Astrocyte of the spinal cord (primary cell): ENCODE results near the gene PTPRN2.
"Not testable (repeated sequence)": the region's sequence is repeated elsewhere in the genome, so short reads cannot be mapped to it uniquely, and the experiment has no call there.

Source experiments
- DNase-seq: peaks from one replicate; pipeline ENCODE4 v3.0.0; 2011; ENCODE audit warnings: low read depth, low spot score
- H3K4me3 ChIP-seq: 2 replicates; pipeline ENCODE4 v1.5.1; 2011; ENCODE audit warnings: low read depth, mild to moderate bottlenecking, low read length, moderate library complexity
- CTCF ChIP-seq: IDR thresholded peaks from 2 replicates; pipeline ENCODE4 v1.5.1; 2012; ENCODE audit warnings: low read depth, mild to moderate bottlenecking, low read length, inconsistent platforms
- in situ Hi-C: cut with HindIII; loops from 2 replicates; pipeline ENCODE4 v1.10.0; 2017; ENCODE audit warnings: low sequenced_read_pairs

The PTPRN2 gene

GRCh38 chr7:158537516-158537882, 50.1 kb downstream of the PTPRN2 start:
- no peak for DNase-seq
- no peak overlapping the region for H3K4me3 ChIP-seq
- in situ Hi-C loops = no loop called here
- TF ChIP-seq CTCF = no peak

GRCh38 chr7:158536871-158537515, 50.6 kb downstream of the PTPRN2 start:
- no peak overlapping the region for H3K4me3 ChIP-seq

GRCh38 chr7:158535079-158535478, 52.5 kb downstream of the PTPRN2 start:
- TF ChIP-seq CTCF = no peak
- in situ Hi-C loops = no loop called here
- no peak overlapping the region for H3K4me3 ChIP-seq
- DNase-seq = no peak

More at GRCh38 chr7:158536871-158537515, 50.6 kb downstream of the PTPRN2 start:
- TF ChIP-seq CTCF = no peak
- in situ Hi-C loops = no loop called here
- DNase-seq = no peak

GRCh38 chr7:158534598-158534997, 53.0 kb downstream of the PTPRN2 start:
- no peak for DNase-seq
- in situ Hi-C loops = no loop called here
- no peak overlapping the region for H3K4me3 ChIP-seq
- TF ChIP-seq CTCF = no peak

GRCh38 chr7:158534134-158534515, 53.5 kb downstream of the PTPRN2 start:
- in situ Hi-C loops, H3K4me3 ChIP-seq, DNase-seq: not testable (repeated sequence)

GRCh38 chr7:158533386-158534133, 54.1 kb downstream of the PTPRN2 start:
- H3K4me3 ChIP-seq = no peak overlapping the region
- DNase-seq = no peak
- in situ Hi-C loops = no loop called here
- no peak for TF ChIP-seq CTCF

GRCh38 chr7:158532093-158532627, 55.5 kb downstream of the PTPRN2 start:
- no peak for TF ChIP-seq CTCF
- no peak for DNase-seq
- H3K4me3 ChIP-seq = no peak overlapping the region
- in situ Hi-C loops = no loop called here
